ENCODE data around the gene FARSA. TPM values are rescaled to one million over a fixed set of nuclear protein-coding genes. Genes with fewer than 3 reads are reported as not detected.
"Not testable (repeated sequence)": the region's sequence is repeated elsewhere in the genome, so short reads cannot be mapped to it uniquely, and the experiment has no call there.

The FARSA gene
- polyA plus RNA-seq, 3 donors, result 29.0 to 49.2 (median 47.9) TPM

DNA sequence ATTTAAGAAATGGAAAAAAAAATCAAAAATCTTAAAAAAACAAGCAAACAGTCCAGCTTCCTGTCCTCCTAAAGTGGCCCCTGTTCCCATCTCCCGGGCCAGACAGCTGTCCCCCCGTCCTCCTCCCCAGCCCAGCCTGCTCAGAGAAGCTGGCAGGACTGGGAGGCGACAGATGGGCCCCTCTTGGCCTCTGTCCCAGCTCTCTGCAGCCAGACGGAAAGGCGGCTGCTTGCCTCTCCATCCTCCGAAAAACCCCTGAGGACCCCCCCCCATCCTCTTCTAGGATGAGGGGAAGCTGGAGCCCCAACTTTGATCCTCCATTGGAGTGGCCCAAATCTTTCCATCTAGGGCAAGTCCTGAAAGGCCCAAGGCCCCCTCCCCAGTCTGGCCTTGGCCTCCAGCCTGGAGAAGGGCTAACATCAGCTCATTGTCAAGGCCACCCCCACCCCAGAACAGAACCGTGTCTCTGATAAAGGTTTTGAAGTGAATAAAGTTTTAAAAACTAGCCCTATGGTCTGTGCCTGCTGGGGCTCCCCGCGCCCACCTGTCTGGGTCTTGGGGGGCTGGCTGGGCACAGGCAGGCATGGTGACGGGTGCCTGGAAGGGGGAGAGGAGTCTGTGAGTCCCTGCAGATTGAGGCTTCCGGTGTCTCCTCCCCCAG is 19.8 kb upstream of the FARSA start:
- Mint-ChIP-seq H3K27ac (peak overlapping the region; percentile 70 to 96 (median 90)), H3K9me3 (no peaks in the 10 kb centered on the region), H3K4me3 (no peak overlapping the region), H3K27me3 (ENCODE audit: low read depth in 3 of 3) (peaks cover 0 to 1% (median 0%) of the 10 kb centered on the region in 3 donors), H3K36me3 (peaks cover 43 to 62% of the 10 kb centered on the region in 2 donors), H3K4me1 (peaks cover 58% of the 10 kb centered on the region)
- Histone ChIP-seq H3K79me2 (ENCODE audit: insufficient read depth, low read length) (peaks cover 59% of the 10 kb centered on the region), H3K9me3 (replicated peaks in 1 of 2; ENCODE audit: control insufficient read depth in 1 of 2, insufficient read depth in 1 of 2, low read length in 2 of 2) (no peaks in the 10 kb centered on the region), H3K27ac (ENCODE audit: low read depth in 1 of 2, low read length in 2 of 2) (peak overlapping the region; percentile 83 to 93), H3K9ac (ENCODE audit: insufficient read depth, low read length, poor library complexity, severe bottlenecking) (peak overlapping the region; percentile 66), H3K36me3 (replicated peaks in 1 of 2; ENCODE audit: control insufficient read depth in 1 of 2, insufficient read depth in 2 of 2, low read length in 2 of 2) (peaks cover 40 to 62% of the 10 kb centered on the region in 2 donors), H3K4me3 (replicated peaks in 1 of 3; ENCODE audit: low read depth in 2 of 3, low read length in 3 of 3) (no peak overlapping the region), H2AFZ (ENCODE audit: insufficient read depth, low read depth, low read length, poor library complexity, severe bottlenecking) (no peak overlapping the region), H3K27me3 (ENCODE audit: control insufficient read depth in 2 of 2, insufficient read depth in 2 of 2, low read length in 2 of 2) (no peaks in the 10 kb centered on the region), H3K4me1 (ENCODE audit: control insufficient read depth in 1 of 2, insufficient read depth in 2 of 2, low read length in 2 of 2) (peaks cover 38 to 61% of the 10 kb centered on the region in 2 donors), H4K20me1 (ENCODE audit: insufficient read depth, low read length) (no peaks in the 10 kb centered on the region), H3K4me2 (replicated peaks; ENCODE audit: extremely low read depth, low read length, poor library complexity, severe bottlenecking) (peak overlapping the region; percentile 14)
- intact Hi-C loops (cut with micrococcal nuclease), result no loop called here
- TF ChIP-seq, protein P1, sequence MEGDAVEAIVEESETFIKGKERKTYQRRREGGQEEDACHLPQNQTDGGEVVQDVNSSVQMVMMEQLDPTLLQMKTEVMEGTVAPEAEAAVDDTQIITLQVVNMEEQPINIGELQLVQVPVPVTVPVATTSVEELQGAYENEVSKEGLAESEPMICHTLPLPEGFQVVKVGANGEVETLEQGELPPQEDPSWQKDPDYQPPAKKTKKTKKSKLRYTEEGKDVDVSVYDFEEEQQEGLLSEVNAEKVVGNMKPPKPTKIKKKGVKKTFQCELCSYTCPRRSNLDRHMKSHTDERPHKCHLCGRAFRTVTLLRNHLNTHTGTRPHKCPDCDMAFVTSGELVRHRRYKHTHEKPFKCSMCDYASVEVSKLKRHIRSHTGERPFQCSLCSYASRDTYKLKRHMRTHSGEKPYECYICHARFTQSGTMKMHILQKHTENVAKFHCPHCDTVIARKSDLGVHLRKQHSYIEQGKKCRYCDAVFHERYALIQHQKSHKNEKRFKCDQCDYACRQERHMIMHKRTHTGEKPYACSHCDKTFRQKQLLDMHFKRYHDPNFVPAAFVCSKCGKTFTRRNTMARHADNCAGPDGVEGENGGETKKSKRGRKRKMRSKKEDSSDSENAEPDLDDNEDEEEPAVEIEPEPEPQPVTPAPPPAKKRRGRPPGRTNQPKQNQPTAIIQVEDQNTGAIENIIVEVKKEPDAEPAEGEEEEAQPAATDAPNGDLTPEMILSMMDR (IDR thresholded peaks at IDR 0.05), result no peak
- 56% methylated on average over 6 of the region's 11 CpGs for WGBS (ENCODE audit: insufficient coverage)
- DNase-seq, result peak in 2 of 3 donors; percentile 15 to 48

DNA sequence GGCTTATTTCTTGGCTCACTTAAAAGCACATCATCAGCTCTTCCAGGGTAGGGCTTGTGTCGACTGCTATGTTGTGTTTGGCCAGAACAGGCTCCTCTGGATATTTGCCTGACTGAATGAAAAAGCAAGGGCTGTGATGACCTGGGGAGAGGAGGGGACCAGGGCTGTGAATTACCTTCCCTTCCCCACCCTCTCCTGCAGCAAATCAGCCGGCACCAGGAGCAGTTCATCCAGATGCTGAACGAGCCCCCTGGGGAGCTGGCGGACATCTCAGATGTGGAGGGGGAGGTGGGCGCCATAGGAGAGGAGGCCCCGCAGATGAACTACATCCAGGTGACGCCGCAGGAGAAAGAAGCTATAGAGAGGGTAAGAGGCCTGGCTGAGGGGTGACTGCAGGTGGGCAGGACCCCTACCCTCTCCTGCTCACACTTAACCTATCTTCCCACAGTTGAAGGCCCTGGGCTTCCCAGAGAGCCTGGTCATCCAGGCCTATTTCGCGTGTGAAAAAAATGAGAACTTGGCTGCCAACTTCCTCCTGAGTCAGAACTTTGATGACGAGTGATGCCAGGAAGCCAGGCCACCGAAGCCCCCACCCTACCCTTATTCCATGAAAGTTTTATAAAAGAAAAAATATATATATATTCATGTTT is 19.1 kb upstream of the FARSA start:
- Mint-ChIP-seq H3K4me3 (no peak overlapping the region), H3K4me1 (peaks cover 57% of the 10 kb centered on the region), H3K27me3 (ENCODE audit: low read depth in 3 of 3) (peaks cover 0 to 1% (median 0%) of the 10 kb centered on the region in 3 donors), H3K36me3 (peaks cover 50 to 68% of the 10 kb centered on the region in 2 donors), H3K27ac (peak overlapping the region; percentile 85 to 96 (median 90)), H3K9me3 (no peaks in the 10 kb centered on the region)
- TF ChIP-seq, protein P1 (IDR thresholded peaks at IDR 0.05), result no peak
- no peak overlapping the region for H2AFZ ChIP-seq (ENCODE audit: insufficient read depth, low read depth, low read length, poor library complexity, severe bottlenecking)
- H3K27ac ChIP-seq (ENCODE audit: low read depth in 1 of 2, low read length in 2 of 2), result peak overlapping the region; percentile 83 to 93
- no peaks in the 10 kb centered on the region for H4K20me1 ChIP-seq (ENCODE audit: insufficient read depth, low read length)
- H3K4me2 ChIP-seq (replicated peaks; ENCODE audit: extremely low read depth, low read length, poor library complexity, severe bottlenecking), result no peak overlapping the region
- H3K9ac ChIP-seq (ENCODE audit: insufficient read depth, low read length, poor library complexity, severe bottlenecking), result peak overlapping the region; percentile 66
- 88% methylated on average over 3 of the region's 12 CpGs for WGBS (ENCODE audit: insufficient coverage)
- H3K9me3 ChIP-seq (replicated peaks in 1 of 2; ENCODE audit: control insufficient read depth in 1 of 2, insufficient read depth in 1 of 2, low read length in 2 of 2), result no peaks in the 10 kb centered on the region
- peaks cover 47 to 69% of the 10 kb centered on the region in 2 donors for H3K36me3 ChIP-seq (replicated peaks in 1 of 2; ENCODE audit: control insufficient read depth in 1 of 2, insufficient read depth in 2 of 2, low read length in 2 of 2)
- no peaks in the 10 kb centered on the region for H3K27me3 ChIP-seq (ENCODE audit: control insufficient read depth in 2 of 2, insufficient read depth in 2 of 2, low read length in 2 of 2)
- peaks cover 37 to 63% of the 10 kb centered on the region in 2 donors for H3K4me1 ChIP-seq (ENCODE audit: control insufficient read depth in 1 of 2, insufficient read depth in 2 of 2, low read length in 2 of 2)
- intact Hi-C loops (cut with micrococcal nuclease), result no loop called here
- H3K4me3 ChIP-seq (replicated peaks in 1 of 3; ENCODE audit: low read depth in 2 of 3, low read length in 3 of 3), result no peak overlapping the region
- peaks cover 65% of the 10 kb centered on the region for H3K79me2 ChIP-seq (ENCODE audit: insufficient read depth, low read length)
- DNase-seq, result peak; percentile 84 to 94 (median 92)

DNA sequence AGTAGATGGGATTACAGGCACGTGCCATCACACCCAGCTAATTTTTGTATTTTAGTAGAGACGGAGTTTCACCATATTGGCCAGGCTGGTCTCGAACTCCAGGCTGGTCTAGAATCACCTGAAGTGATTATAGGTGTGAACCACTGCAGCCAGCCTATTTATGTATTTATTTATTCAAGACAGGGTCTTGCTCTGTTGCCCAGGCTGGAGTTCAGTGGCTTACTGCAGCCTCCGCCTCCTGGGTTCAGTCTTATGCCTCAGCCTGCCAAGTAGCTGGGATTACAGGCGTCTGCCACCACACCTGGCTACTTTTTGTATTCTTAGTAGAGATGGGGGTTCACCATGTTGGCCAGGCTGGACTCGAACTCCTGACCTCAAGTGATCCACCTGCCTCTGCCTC is 18.5 kb upstream of the FARSA start:
- H3K27me3 ChIP-seq (ENCODE audit: control insufficient read depth in 2 of 2, insufficient read depth in 2 of 2, low read length in 2 of 2); H3K4me3 Mint-ChIP-seq; H3K4me2 ChIP-seq (replicated peaks; ENCODE audit: extremely low read depth, low read length, poor library complexity, severe bottlenecking); H2AFZ ChIP-seq (ENCODE audit: insufficient read depth, low read depth, low read length, poor library complexity, severe bottlenecking); intact Hi-C loops (cut with micrococcal nuclease); H3K9me3 ChIP-seq (replicated peaks in 1 of 2; ENCODE audit: control insufficient read depth in 1 of 2, insufficient read depth in 1 of 2, low read length in 2 of 2); H3K4me3 ChIP-seq (replicated peaks in 1 of 3; ENCODE audit: low read depth in 2 of 3, low read length in 3 of 3); H3K27me3 Mint-ChIP-seq (ENCODE audit: low read depth in 3 of 3); DNase-seq; H4K20me1 ChIP-seq (ENCODE audit: insufficient read depth, low read length); H3K9me3 Mint-ChIP-seq: not testable (repeated sequence)
- H3K4me1 ChIP-seq (ENCODE audit: control insufficient read depth in 1 of 2, insufficient read depth in 2 of 2, low read length in 2 of 2), result peaks cover 36 to 63% of the 10 kb centered on the region in 2 donors
- Mint-ChIP-seq H3K27ac (peak overlapping the region; percentile 85 to 96 (median 90)), H3K36me3 (peaks cover 51 to 72% of the 10 kb centered on the region in 2 donors), H3K4me1 (peaks cover 55% of the 10 kb centered on the region)
- peaks cover 65% of the 10 kb centered on the region for H3K79me2 ChIP-seq (ENCODE audit: insufficient read depth, low read length)
- peaks cover 48 to 71% of the 10 kb centered on the region in 2 donors for H3K36me3 ChIP-seq (replicated peaks in 1 of 2; ENCODE audit: control insufficient read depth in 1 of 2, insufficient read depth in 2 of 2, low read length in 2 of 2)
- peak overlapping the region; percentile 83 to 93 for H3K27ac ChIP-seq (ENCODE audit: low read depth in 1 of 2, low read length in 2 of 2)
- H3K9ac ChIP-seq (ENCODE audit: insufficient read depth, low read length, poor library complexity, severe bottlenecking), result peak overlapping the region; percentile 66
- WGBS (ENCODE audit: insufficient coverage), result 79% methylated on average over 2 of the region's 6 CpGs
